Measurements from ENCODE around the gene TRAPPC5. TPM values are rescaled to one million over a fixed set of nuclear protein-coding genes. Genes with fewer than 3 reads are reported as not detected.

TRAPPC5 gene
- total and polyA plus RNA-seq, 10 of the 15 experiments (the other 5 are each of a cell fraction or from before 2014, with no cell fraction given): 4.2 to 210 (median 89.1) TPM

DNA sequence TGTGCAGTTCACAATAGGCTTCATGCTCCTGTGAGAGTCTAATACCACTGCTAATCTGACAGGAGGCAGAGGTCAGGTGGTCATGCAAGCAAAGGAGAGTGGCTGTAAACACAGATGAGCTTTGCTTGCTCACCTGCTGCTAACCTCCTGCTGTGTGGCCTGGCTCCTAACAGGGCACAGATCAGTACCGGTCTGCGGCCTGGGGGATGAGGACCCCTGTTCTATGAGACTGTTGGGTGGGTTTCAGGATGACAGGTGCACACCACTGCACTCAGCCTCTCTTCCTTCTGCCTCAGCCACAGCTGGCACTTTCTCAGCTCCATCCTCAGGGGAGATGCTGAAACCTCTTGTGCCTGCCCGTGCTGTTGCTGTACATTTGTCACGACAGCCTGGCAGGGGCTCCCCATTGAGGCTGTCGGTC, 41.6 kb downstream of the TRAPPC5 start:
- Histone ChIP-seq H3K36me3 (ENCODE audit: control insufficient read depth in 2 of 2, insufficient read depth in 2 of 2, low read length in 1 of 2) (no peaks in the 10 kb centered on the region), H3K4me2 (ENCODE audit: control insufficient read depth, insufficient read depth) (peak overlapping the region; percentile 63), H3K4me1 (ENCODE audit: control insufficient read depth, insufficient read depth, low read length) (peaks cover 16% of the 10 kb centered on the region), H2AFZ (ENCODE audit: control insufficient read depth, low read depth, low read length) (peak overlapping the region; percentile 61), H3K9me3 (replicated peaks; ENCODE audit: control insufficient read depth, insufficient read depth, low read length) (peaks cover 2% of the 10 kb centered on the region; the same call in 1 of the 3 replicates), H3K4me3 (no peak overlapping the region), H3K9ac (ENCODE audit: control insufficient read depth, insufficient read depth, low read length) (no peak overlapping the region), H3K27me3 (replicated peaks in 1 of 2; ENCODE audit: control insufficient read depth in 2 of 2, insufficient read depth in 2 of 2, low read length in 1 of 2) (no peaks in the 10 kb centered on the region), H4K20me1 (ENCODE audit: control insufficient read depth, insufficient read depth) (no peaks in the 10 kb centered on the region), H3K79me2 (ENCODE audit: control insufficient read depth, insufficient read depth, low read length) (no peaks in the 10 kb centered on the region), H3K27ac (ENCODE audit: control insufficient read depth, insufficient read depth) (0 out of 2 replicates have a peak overlapping the region, but pooled peaks have one; percentile 9)
- ChIA-PET SMC1A (ENCODE audit: uncharacterized antibody, unreplicated experiment) (interaction anchor here (0.6 to 1.5 kb wide), 7 partner anchors 11 to 724 kb away, joined by 3 to 5 read pairs (median 4); no protein-coding TSS in a partner anchor), RAD21 (ENCODE audit: unreplicated experiment) (interaction anchor here (0.8 to 1.6 kb wide), 5 partner anchors 15 to 41 kb away, joined by 3 to 7 read pairs (median 4); partner anchors contain the start of genes FCER2 and TRAPPC5), CTCF (interaction anchor here (0.6 to 4.6 kb wide), 4 partner anchors 23 to 815 kb away, joined by 3 to 17 read pairs (median 5); partner anchors contain the start of gene TRAPPC5), POLR2A (interaction anchor here (1.2 to 1.4 kb wide), 2 partner anchors 9 to 14 kb away, joined by 4 to 6 read pairs; no protein-coding TSS in a partner anchor)
- ATAC-seq: peak; percentile 77
- WGBS (ENCODE audit: insufficient coverage, insufficient replicate concordance, low lambda C conversion rate, missing lambda C conversion rate): 1% methylated on average over 5 of the region's 5 CpGs
- DNase-seq (ENCODE audit: low read depth, low spot score): peak; percentile 70
- FAIRE-seq: no peak
- in situ Hi-C loops (cut with MboI): no loop called here
- no TSS peak for BruUV-seq (replicated peaks)
- intact Hi-C loops (cut with micrococcal nuclease; ENCODE audit: unreplicated experiment): no loop called here
- TF ChIP-seq JUNB (IDR thresholded peaks at IDR 0.05): 0 out of 2 replicates have a peak, but pooled peaks have one; percentile 15
- TF ChIP-seq, protein P1, sequence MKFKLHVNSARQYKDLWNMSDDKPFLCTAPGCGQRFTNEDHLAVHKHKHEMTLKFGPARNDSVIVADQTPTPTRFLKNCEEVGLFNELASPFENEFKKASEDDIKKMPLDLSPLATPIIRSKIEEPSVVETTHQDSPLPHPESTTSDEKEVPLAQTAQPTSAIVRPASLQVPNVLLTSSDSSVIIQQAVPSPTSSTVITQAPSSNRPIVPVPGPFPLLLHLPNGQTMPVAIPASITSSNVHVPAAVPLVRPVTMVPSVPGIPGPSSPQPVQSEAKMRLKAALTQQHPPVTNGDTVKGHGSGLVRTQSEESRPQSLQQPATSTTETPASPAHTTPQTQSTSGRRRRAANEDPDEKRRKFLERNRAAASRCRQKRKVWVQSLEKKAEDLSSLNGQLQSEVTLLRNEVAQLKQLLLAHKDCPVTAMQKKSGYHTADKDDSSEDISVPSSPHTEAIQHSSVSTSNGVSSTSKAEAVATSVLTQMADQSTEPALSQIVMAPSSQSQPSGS (IDR thresholded peaks at IDR 0.05; ENCODE audit: low read length): 0 out of 2 replicates have a peak, but pooled peaks have one; percentile 13
- no peak for TF ChIP-seq RFX5 (IDR thresholded peaks at IDR 0.05; ENCODE audit: low read depth, low read length)
- peak; percentile 81 for TF ChIP-seq MEF2B (IDR thresholded peaks at IDR 0.05; ENCODE audit: partially characterized antibody, poor library complexity, severe bottlenecking)
- TF ChIP-seq IRF4 (IDR thresholded peaks at IDR 0.05; ENCODE audit: low read depth, low read length): peak; percentile 26; the same call in 1 of the 2 replicates
- TF ChIP-seq SIN3A (IDR thresholded peaks at IDR 0.05; ENCODE audit: low read depth, low read length): no peak
- TF ChIP-seq, protein P2, sequence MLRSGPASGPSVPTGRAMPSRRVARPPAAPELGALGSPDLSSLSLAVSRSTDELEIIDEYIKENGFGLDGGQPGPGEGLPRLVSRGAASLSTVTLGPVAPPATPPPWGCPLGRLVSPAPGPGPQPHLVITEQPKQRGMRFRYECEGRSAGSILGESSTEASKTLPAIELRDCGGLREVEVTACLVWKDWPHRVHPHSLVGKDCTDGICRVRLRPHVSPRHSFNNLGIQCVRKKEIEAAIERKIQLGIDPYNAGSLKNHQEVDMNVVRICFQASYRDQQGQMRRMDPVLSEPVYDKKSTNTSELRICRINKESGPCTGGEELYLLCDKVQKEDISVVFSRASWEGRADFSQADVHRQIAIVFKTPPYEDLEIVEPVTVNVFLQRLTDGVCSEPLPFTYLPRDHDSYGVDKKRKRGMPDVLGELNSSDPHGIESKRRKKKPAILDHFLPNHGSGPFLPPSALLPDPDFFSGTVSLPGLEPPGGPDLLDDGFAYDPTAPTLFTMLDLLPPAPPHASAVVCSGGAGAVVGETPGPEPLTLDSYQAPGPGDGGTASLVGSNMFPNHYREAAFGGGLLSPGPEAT (IDR thresholded peaks at IDR 0.05; ENCODE audit: low read depth): no peak
- no peak for TF ChIP-seq STAT3 (IDR thresholded peaks at IDR 0.05; ENCODE audit: low read depth, low read length)
- TF ChIP-seq, protein P3, sequence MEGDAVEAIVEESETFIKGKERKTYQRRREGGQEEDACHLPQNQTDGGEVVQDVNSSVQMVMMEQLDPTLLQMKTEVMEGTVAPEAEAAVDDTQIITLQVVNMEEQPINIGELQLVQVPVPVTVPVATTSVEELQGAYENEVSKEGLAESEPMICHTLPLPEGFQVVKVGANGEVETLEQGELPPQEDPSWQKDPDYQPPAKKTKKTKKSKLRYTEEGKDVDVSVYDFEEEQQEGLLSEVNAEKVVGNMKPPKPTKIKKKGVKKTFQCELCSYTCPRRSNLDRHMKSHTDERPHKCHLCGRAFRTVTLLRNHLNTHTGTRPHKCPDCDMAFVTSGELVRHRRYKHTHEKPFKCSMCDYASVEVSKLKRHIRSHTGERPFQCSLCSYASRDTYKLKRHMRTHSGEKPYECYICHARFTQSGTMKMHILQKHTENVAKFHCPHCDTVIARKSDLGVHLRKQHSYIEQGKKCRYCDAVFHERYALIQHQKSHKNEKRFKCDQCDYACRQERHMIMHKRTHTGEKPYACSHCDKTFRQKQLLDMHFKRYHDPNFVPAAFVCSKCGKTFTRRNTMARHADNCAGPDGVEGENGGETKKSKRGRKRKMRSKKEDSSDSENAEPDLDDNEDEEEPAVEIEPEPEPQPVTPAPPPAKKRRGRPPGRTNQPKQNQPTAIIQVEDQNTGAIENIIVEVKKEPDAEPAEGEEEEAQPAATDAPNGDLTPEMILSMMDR (IDR thresholded peaks at IDR 0.05 in 2 of 3, conservative IDR thresholded peaks at IDR 0.05 in 1 of 3; ENCODE audit: control insufficient read depth in 2 of 3, extremely low read depth in 1 of 3, insufficient read depth in 1 of 3, low read depth in 3 of 3, low read length in 3 of 3): no peak
- TF ChIP-seq TARDBP (IDR thresholded peaks at IDR 0.05; ENCODE audit: borderline replicate concordance): 0 out of 2 replicates have a peak, but pooled peaks have one; percentile 68
- TF ChIP-seq EED (IDR thresholded peaks at IDR 0.05; ENCODE audit: low read depth): peak; percentile 82
- TF ChIP-seq MTA2 (IDR thresholded peaks at IDR 0.05; ENCODE audit: low read depth): peak; percentile 22; the same call in 1 of the 2 replicates
- no peak for TF ChIP-seq IKZF2 (IDR thresholded peaks at IDR 0.05)
- TF ChIP-seq NR2F1 (conservative IDR thresholded peaks at IDR 0.05): peak; percentile 49
- peak; percentile 31; the same call in 1 of the 2 replicates for TF ChIP-seq NFIC (IDR thresholded peaks at IDR 0.05; ENCODE audit: low read depth, low read length)
- TF ChIP-seq BHLHE40 (IDR thresholded peaks at IDR 0.05; ENCODE audit: borderline replicate concordance in 1 of 2, low read depth in 2 of 2, low read length in 1 of 2): peak; percentile 7 to 61; a peak in 1 of 4 replicates
- 0 out of 2 replicates have a peak, but pooled peaks have one; percentile 29 for TF ChIP-seq HDGF (IDR thresholded peaks at IDR 0.05)
- TF ChIP-seq TCF3 (IDR thresholded peaks at IDR 0.05; ENCODE audit: borderline replicate concordance, insufficient read depth, low read depth, low read length): peak; percentile 82
- TF ChIP-seq IKZF1 (conservative IDR thresholded peaks at IDR 0.05): peak; percentile 29; the same call in 1 of the 2 replicates
- TF ChIP-seq CREM (IDR thresholded peaks at IDR 0.05; ENCODE audit: low read depth): 0 out of 2 replicates have a peak, but pooled peaks have one; percentile 28

All from GM12878 (cell line).